HepG2 (cell line): Measurements from ENCODE around the gene MIA2. TPM values are rescaled to one million over a fixed set of nuclear protein-coding genes. Genes with fewer than 3 reads are reported as not detected.
A peak's percentile ranks its signal among the peaks of the same experiment; 100 is the strongest.

Source experiments
- CEBPB ChIP-seq: IDR thresholded peaks from 2 replicates; pipeline ENCODE4 v1.6.1; 2011; ENCODE audit warnings: low read depth, low read length, improper control_type of control experiment, borderline replicate concordance
- CREB1 ChIP-seq, 2 experiments: fragments of 450-650 bp in 1 of 2; IDR thresholded peaks; 2 replicates each; pipeline ENCODE4 v1.6.1; 2016 to 2017; ENCODE audit warnings: control low read depth in 1 of 2, mild to moderate bottlenecking in 1 of 2, missing compliant biosample characterization in 1 of 2, missing genetic modification characterization in 1 of 2
- E2F5 ChIP-seq: sonication (generic); formaldehyde crosslinking; conservative IDR thresholded peaks from 2 replicates; pipeline ENCODE4 v1.4.0; 2020; ENCODE audit warnings: missing genetic modification reagents
- GLI4 ChIP-seq: sonication (generic); formaldehyde crosslinking; IDR thresholded peaks from 2 replicates; pipeline ENCODE4 v1.5.1; 2020; ENCODE audit warnings: missing genetic modification reagents, mild to moderate bottlenecking, moderate library complexity, borderline replicate concordance
- KLF11 ChIP-seq: IDR thresholded peaks from 2 replicates; pipeline ENCODE4 v1.6.1; 2016; ENCODE audit warnings: missing compliant biosample characterization
- MBD4 ChIP-seq: IDR thresholded peaks from 2 replicates; pipeline ENCODE4 v1.6.1; 2012; ENCODE audit warnings: low read length, inconsistent platforms, borderline replicate concordance
- NFATC3 ChIP-seq: sonication (generic); formaldehyde crosslinking; IDR thresholded peaks from 2 replicates; pipeline ENCODE4 v1.5.1; 2020; ENCODE audit warnings: mild to moderate bottlenecking, missing genetic modification reagents
- NFIB ChIP-seq: sonication (generic); formaldehyde crosslinking; IDR thresholded peaks from 2 replicates; pipeline ENCODE4 v1.9.0; 2021; ENCODE audit warnings: missing genetic modification reagents, mild to moderate bottlenecking, borderline replicate concordance
- SMAD3 ChIP-seq: sonication (generic); formaldehyde crosslinking; IDR thresholded peaks from 2 replicates; pipeline ENCODE4 v1.4.0; 2020; ENCODE audit warnings: missing genetic modification reagents
- TCF12 ChIP-seq, 2 experiments: fragments of 450-650 bp in 1 of 2; sonication (generic) in 1 of 2; formaldehyde crosslinking in 1 of 2; IDR thresholded peaks; 2 replicates each; pipeline versions ENCODE4 v1.6.1 to v1.8.0; 2017 to 2022; ENCODE audit warnings: antibody characterized with exemption in 1 of 2, mild to moderate bottlenecking in 1 of 2, missing genetic modification reagents in 1 of 2, moderate library complexity in 1 of 2
- TOE1 ChIP-seq: sonication (generic); formaldehyde crosslinking; IDR thresholded peaks from 2 replicates; pipeline ENCODE4 v1.4.0; 2020; ENCODE audit warnings: mild to moderate bottlenecking, missing genetic modification reagents
- ZBTB44 ChIP-seq: sonication (generic); formaldehyde crosslinking; IDR thresholded peaks from 2 replicates; pipeline ENCODE4 v1.4.0; 2020; ENCODE audit warnings: missing genetic modification reagents
- ZNF343 ChIP-seq: sonication (generic); formaldehyde crosslinking; IDR thresholded peaks from 2 replicates; pipeline ENCODE4 v1.4.0; 2020; ENCODE audit warnings: mild to moderate bottlenecking, missing genetic modification reagents
- ZNF407 ChIP-seq: sonication (generic); formaldehyde crosslinking; IDR thresholded peaks from one replicate; pipeline ENCODE4 v1.5.1; 2020; ENCODE audit warnings: mild to moderate bottlenecking, missing genetic modification reagents; ENCODE audit errors: not compliant biosample characterization
- ZNF558 ChIP-seq: sonication (generic); formaldehyde crosslinking; IDR thresholded peaks from 2 replicates; pipeline ENCODE4 v1.9.0; 2022; ENCODE audit warnings: mild to moderate bottlenecking, missing genetic modification reagents, borderline replicate concordance
- ZNF775 ChIP-seq: sonication (generic); formaldehyde crosslinking; IDR thresholded peaks from 2 replicates; pipeline ENCODE4 v1.4.0; 2020; ENCODE audit warnings: missing genetic modification reagents, mild to moderate bottlenecking, moderate library complexity, borderline replicate concordance
- ZSCAN25 ChIP-seq: sonication (generic); formaldehyde crosslinking; IDR thresholded peaks from 2 replicates; pipeline ENCODE4 v1.8.0; 2022; ENCODE audit warnings: mild to moderate bottlenecking, missing genetic modification reagents
- polyA plus RNA-seq, 8 experiments: library from polyadenylated mRNA; depleted of rRNA in 3 of 8; stranded (reverse) in 7 of 8; unstranded in 1 of 8; fragments of >200 nt; fragmentation: Illumina TruSeq in 4 of 8; extraction: Trizol in 4 of 8; gene quantifications; 2 replicates each; pipeline versions ENCODE4 v1.2.1 to v1.2.3, GENCODE V29; 2011 to 2016; ENCODE audit warnings: low read depth in 4 of 8, missing spikeins in 1 of 8, mixed read lengths in 1 of 8; ENCODE audit not compliant: insufficient read depth in 1 of 8
- total RNA-seq, 5 experiments: library from RNA; depleted of rRNA; stranded (reverse); fragments of >200 nt; fragmentation: Illumina TruSeq; extraction: Trizol; gene quantifications; 2 replicates each; pipeline ENCODE4 v1.2.3, GENCODE V29; 2016; ENCODE audit warnings: low read depth in 1 of 5

The MIA2 gene
- total and polyA plus RNA-seq, 2 of the 13 experiments (the other 11 are each of a cell fraction or from before 2014, with no cell fraction given): 134 to 158 TPM

DNA sequence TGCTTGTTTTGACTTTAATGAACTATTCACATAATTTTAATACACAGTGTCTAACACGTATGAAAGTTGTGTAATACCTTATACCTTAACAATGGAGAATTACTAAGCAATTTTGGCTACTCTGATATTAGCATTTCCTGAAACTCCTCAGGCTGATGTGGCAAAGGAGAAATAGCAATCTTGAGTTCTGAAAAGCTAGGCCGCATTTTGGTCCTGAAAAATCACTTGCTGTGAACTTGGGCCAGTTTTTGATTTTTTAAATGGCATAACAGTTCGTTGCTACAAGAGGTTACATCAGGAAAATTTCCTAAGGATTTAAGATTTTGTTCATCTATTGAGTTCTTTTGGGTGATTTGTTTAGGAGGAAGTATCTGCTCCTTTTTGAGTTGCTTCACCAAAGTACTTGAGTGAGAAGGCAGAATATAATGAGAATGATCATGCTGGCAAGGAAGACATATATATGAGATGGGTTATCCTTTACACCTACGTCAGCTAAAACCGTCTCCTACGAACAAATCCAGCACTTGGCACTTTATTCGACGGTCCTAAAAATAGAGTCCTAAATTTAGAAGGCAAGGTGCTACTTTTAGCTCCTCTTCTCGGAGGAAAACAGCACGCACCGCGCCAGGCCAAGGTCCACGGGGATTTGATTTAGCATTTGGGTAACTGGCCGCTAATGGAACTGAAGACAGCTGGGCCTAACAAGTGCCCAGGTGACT, 32.2 kb downstream of the MIA2 start (continued):
- TF ChIP-seq ZNF407 (CRISPR knock-in tag): no peak
- TF ChIP-seq MBD4: 0 out of 2 replicates have a peak, but pooled peaks have one; percentile 79
- TF ChIP-seq KLF11: peak; percentile 25; the same call in 1 of the 2 replicates
- peak; percentile 63 for TF ChIP-seq CEBPB
- no peak for TF ChIP-seq CREB1 (IDR thresholded peaks at IDR 0.05)
- peak; percentile 36; the same call in 1 of the 2 replicates for TF ChIP-seq CREB1 (CRISPR knock-in tag; IDR thresholded peaks at IDR 0.05)
- TF ChIP-seq E2F5: no peak
- no peak for TF ChIP-seq ZNF343
- TF ChIP-seq ZNF775 (CRISPR knock-in tag): 0 out of 2 replicates have a peak, but pooled peaks have one; percentile 40
- peak; percentile 59; the same call in 1 of the 2 replicates for TF ChIP-seq TOE1 (CRISPR knock-in tag)
- no peak for TF ChIP-seq NFIB
- TF ChIP-seq ZNF558: no peak
- TF ChIP-seq NFATC3 (CRISPR knock-in tag): peak; percentile 80
- 0 out of 2 replicates have a peak, but pooled peaks have one; percentile 53 for TF ChIP-seq ZBTB44 (CRISPR knock-in tag)
- TF ChIP-seq GLI4: 0 out of 2 replicates have a peak, but pooled peaks have one; percentile 5
- TF ChIP-seq TCF12 (IDR thresholded peaks at IDR 0.05): no peak
- TF ChIP-seq TCF12 (CRISPR knock-in tag; IDR thresholded peaks at IDR 0.05): 0 out of 2 replicates have a peak, but pooled peaks have one; percentile 4
- TF ChIP-seq ZSCAN25 (CRISPR knock-in tag): no peak; the same call in 1 of the 2 replicates
- no peak for TF ChIP-seq SMAD3
